ENCODE results near the gene ROR1.

ROR1 gene

DNA sequence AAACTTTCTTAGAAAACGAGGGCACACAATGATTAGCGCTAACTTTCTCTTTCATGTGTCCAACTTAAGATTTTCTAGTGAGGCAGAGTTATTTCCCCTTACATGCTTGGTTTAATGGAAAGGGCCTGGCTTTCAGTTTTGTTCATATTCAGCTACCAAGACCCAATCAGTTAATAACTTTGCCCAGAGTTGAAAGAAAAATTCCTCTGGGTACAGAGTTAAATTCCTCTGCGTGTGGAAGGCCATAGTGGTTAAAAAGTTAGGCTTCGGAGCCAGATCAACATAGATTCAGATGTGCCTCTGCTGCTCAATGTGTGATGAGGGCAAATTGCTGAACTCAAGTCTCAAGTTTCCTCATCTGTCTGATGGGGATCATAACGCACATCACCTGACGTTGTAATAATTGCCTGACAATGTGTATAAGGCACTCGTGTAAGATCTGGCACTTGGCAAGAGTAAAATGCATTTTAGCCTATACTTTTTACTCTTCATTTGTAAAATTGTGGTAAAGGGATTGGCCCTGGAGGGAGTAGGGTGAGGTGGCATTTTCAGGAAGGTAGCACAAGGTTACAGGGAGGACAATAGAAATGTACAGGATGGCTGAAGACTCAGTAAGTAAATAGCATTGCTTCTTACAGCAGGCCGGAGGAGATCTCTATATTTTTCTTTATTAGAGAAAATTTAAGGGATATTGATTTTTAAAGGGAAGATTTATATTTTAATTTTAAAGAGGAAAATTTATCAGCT, 103.4 kb downstream of the ROR1 start:
- H3K4me3 ChIP-seq (ENCODE audit: low read depth, low read length): no peak overlapping the region

GRCh38 chr1:63877816-63878215, 104.0 kb downstream of the ROR1 start:
- no peak overlapping the region for H3K4me3 ChIP-seq (ENCODE audit: low read depth, low read length)

GRCh38 chr1:63878932-63879331, 105.1 kb downstream of the ROR1 start:
- no peak overlapping the region for H3K4me3 ChIP-seq (ENCODE audit: low read depth, low read length)

DNA sequence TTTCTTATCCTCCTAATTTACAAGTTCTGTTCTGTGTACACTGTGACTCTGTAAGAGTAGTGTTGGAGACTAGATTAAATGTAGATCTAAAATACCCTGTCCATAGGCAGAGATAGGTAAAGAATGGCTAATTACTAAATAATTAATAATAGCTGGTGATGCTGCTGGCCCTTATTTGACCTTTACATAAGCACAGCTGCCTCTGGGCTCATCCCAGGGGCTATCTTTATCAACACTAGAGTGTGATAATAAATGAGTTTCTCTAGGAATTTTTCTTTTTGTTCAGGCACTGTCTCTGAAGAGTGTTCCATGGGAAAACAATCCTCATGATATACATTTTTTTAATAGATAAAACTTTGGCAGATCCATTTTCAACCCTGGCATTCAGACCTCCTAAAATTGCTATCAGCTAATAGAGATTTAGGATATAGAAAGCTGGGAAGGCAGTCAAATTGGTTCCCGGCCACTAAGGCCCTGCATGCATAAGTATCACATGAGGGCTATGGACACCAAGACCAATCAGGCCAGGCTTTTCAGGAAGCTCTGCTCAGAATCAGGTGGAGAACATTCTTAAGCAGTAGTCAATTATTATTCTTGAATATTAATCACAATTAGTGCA, 107.2 kb downstream of the ROR1 start:
- no peak overlapping the region for H3K4me3 ChIP-seq (ENCODE audit: low read depth, low read length)

DNA sequence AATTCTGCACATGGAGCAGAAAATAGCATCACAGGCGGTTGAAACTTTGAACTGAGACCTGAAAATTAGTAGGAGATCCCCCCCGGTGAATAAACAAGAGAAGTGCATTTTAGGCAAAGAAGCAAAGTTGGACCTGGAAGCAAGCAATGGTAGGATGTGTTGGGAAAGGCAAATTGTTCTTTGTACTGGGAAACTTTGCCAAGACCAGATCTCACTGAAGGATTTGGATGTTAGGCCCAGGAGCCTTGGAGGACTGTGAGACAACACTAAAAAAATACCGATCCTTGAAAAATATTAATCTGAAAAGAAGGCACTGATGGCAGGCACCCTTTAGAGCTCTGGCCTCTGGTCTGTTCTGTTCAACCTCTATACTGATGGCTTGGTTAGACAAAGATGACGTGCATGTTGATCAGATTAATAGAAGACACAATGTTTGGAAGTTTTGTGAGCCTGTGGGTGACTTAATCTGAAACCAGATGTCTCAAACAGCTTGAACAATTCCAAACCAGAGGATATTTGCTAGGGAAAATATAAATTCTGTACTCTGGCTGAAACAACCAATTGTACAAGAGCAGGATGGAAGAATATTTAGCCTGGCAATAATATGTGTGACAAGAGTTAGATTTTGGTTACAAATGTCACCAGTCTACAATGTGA, 108.4 kb downstream of the ROR1 start:
- H3K4me3 ChIP-seq (ENCODE audit: low read depth, low read length): no peak overlapping the region

DNA sequence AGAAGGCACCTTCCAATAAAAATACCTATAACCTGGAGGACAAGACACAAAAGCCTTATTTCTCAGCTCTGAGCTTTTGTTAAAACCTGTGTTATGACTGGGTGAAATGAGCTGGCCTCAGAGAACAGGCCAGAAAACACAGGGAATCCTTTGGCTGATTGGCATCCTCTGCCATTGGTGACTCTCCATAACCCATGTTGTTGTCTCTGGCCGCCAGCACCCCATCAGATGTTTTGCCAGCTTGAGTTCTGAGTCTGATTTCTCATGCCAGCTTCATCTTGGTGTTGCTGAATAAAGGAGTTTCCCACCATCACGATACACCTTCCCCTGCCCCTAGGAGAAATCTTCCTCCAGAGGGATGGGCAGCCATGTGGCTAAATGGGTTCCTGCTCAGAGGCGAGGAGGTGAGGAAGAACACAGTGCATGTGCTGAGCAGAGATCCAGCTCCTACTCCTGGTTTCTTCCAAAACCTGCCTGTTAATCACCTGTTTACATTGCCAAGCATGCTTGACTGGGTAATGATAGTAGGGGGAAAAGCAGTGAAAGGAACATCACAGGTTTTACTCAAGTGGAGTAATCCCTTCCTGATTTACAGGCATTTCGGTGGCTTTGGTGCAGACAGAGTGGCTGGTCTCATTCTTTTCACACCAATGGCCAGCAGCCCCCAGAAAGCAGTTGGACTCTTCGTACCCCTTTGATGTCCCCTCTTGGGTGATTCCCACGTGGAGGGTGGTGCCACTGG, 109.8 kb downstream of the ROR1 start:
- no peak overlapping the region for H3K4me3 ChIP-seq (ENCODE audit: low read depth, low read length)

DNA sequence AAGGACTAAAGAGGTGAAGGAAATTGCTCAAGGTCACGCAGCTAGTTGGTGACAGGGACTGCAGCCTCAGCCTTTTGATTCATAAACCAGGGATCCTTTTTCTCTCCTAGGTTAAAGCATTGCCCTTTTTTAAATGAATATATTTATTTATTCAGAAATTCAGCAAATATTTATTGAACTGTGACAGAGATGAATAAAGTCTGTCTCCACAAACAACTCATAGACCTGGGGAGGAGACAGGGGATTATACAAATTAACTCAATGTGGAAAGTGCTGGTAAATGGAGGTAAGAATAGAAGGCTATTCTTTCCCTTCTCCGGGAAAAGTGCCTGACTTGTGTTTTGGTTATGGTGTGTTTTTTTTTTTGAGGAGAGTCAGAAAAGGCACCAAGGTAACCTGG, 110.7 kb downstream of the ROR1 start:
- no peak overlapping the region for H3K4me3 ChIP-seq (ENCODE audit: low read depth, low read length)

GRCh38 chr1:63885899-63886298, 112.1 kb downstream of the ROR1 start:
- no peak overlapping the region for H3K4me3 ChIP-seq (ENCODE audit: low read depth, low read length)

- H3K4me3 ChIP-seq (ENCODE audit: low read depth, low read length): no peak overlapping the region
These were observed 112.5 kb downstream of the ROR1 start for GRCh38 chr1:63886340-63886739.

- no peak overlapping the region for H3K4me3 ChIP-seq (ENCODE audit: low read depth, low read length)
These were observed 114.0 kb downstream of the ROR1 start for GRCh38 chr1:63887809-63888208.

DNA sequence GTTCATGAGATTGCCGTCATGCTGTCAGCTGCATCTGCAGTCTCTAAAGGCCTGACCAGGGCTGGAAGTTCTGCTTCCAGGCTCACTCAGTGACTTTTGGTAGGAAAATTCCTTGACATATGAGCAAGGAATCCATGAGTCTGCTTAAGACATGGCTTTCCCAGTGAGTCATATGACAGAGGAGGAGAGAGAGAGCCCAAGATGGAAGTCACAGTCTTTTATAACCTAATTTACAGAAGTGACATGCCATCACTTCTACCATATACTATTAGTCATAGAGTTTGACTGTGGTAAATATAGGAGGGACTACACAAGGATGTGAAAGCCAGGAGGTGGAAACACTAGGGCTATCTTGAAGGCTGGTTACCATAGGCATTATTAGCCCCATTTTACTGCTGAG, 115.2 kb downstream of the ROR1 start:
- H3K4me3 ChIP-seq (ENCODE audit: low read depth, low read length): no peak overlapping the region

DNA sequence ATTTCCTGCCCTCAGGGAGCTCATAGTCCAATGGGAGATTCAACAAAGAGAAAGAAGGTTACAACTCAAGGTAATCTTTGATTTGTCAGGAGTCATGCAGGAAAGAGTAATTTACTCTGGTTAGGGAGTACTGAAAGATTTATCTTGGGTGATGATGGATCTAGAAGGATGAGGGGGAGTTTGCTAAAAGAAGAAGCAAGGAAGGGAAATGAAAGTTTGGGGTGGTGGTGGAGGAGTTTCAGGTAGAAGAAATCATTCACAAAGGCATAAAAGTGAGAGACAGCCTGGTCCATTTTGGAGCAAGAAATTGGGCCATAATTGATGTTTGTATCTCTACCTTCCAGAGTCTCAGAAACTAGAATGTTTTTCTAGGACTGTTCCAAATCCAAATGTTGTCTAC, 116.7 kb downstream of the ROR1 start:
- no peak overlapping the region for H3K4me3 ChIP-seq (ENCODE audit: low read depth, low read length)

DNA sequence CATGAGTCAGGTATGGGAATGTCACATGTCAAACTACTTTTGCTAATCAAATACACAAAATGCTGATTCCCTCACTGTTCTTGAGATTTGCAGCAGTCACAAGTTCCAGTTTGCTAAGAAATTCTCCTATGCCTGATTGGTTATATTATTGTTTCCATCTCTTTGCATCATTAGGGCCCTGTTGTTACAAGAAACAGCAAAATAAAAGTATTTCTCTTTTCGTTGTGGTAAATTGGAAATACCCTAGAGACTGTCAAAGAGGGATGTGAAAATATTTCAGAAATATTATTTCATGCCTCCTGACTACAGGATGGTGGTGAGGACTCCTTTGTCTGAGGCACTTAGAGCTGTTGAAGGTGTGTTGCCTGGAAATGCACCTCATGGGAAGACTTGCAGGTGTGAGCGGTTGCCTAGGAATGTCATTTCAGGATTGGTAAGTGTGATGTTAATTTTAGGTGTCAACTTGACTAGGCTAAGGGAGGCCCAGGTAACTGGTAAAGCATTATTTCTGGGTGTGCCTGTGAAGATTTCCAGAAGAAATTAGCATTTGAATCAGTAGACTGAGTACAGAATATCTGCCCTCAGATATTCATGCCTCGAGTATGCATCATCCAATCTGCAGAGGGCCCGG, 117.4 kb downstream of the ROR1 start:
- no peak overlapping the region for H3K4me3 ChIP-seq (ENCODE audit: low read depth, low read length)

DNA sequence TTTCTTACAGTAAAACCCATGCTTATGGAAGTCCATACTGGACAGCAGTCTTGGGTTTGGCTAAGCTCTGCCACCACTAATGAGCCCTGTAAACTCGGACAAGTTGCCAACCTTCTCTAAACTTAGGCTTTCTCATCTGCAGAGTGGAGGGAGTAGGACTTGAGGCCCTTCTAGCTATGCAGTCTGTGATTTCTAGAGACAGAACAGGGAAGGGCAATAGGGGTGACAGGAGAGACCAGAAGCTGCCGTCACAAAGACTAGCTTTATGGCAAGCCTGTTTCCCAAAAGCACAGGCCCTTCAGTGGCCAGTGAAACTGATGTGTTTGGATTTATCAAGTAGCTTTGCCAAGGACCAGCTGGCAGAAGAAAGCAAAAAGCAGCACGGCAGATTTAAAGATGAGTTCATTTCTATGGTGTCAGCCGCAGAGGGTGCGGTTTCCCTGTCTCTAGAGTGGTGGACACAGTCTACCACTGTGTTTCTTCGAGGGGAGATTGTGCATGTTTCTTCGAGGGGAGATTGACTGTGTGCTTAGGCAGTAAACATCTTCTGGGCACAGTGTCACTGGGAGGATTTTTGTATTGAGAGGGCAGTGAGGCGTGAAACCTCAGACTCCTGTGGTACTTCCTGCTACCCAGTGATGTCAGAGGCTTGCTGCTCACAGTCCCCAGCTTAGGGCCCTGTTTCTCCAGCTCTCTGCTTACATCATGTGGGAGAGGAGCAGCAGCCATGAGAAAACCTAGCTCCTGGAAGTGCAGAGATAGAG, 119.0 kb downstream of the ROR1 start:
- H3K4me3 ChIP-seq (ENCODE audit: low read depth, low read length): no peak overlapping the region

DNA sequence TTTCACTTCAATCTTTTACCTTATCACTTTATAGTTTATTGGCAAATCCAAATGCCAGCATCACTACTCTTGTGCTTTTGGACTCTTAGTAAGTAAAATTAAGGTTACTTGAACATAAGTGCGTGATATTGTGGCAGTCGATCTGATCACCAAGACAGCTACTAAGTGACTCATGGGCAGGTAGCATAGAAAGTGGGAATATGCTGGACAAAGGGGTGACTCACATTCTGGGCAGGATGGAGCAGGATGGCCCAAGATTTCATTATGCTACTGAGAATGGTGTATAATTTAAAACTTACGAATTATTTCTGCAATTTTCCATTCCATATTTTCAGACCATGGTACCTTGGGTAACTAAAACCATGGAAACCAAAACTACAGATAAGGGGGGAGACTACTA, 120.2 kb downstream of the ROR1 start:
- no peak overlapping the region for H3K4me3 ChIP-seq (ENCODE audit: low read depth, low read length)

- no peak overlapping the region for H3K4me3 ChIP-seq (ENCODE audit: low read depth, low read length)
These were observed 120.9 kb downstream of the ROR1 start for GRCh38 chr1:63894627-63895265.

DNA sequence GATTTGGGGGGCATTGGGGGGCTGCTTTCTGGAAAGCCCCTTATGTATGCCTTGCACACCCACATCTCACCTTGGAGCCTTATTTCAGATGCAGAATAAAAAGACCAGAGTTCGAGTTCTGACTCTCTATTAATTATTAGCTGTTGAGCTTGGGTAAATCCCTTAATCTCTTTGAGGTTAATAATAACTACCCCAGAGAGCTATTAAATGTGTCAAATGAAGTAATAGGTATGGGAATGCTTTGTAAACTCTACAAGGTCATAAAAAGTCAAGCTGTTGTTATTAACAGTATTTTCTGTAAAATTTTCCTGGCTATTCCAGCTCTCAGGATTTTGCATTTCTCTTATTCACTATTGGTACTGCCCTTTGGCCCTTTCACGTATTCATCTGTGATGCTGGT, 122.9 kb downstream of the ROR1 start:
- no peak overlapping the region for H3K4me3 ChIP-seq (ENCODE audit: low read depth, low read length)

DNA sequence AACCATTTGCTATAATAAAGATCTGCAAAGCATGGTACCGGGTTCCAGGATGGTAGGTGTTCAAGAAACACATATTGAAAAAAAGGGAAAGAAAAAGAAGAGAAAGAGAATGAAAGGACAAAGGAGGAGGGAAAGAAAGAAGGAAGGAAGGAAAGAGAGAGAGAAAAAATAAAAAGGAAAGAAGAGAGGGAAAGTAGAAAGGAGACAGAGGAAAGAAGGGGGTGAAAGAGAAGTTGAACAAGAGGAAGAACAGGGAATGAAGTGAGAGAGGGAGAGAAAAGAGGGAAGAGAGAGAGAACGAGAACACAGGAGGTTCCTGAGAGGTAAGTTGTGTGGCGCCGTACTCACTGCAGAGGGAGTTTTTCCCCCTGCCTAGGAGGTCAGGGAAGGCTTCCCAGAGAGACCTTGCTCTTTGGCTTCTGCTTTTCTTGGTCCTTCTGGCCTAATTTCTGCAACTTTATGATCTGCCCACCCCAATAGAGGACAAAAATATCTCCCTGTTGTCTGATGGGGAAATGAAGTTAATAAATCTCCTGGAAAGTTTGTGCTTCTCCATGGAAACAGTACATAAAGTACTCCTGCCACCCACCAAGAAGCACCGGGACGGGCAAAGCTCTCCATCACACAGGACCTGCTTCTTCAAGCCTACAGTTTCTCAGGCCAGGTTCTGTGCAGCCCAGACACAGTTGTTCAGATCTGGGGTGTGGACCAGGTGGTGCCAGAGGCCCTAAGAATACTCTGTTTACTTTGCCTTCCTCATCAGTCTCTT, 124.8 kb downstream of the ROR1 start:
- H3K4me3 ChIP-seq (ENCODE audit: low read depth, low read length): no peak overlapping the region

DNA sequence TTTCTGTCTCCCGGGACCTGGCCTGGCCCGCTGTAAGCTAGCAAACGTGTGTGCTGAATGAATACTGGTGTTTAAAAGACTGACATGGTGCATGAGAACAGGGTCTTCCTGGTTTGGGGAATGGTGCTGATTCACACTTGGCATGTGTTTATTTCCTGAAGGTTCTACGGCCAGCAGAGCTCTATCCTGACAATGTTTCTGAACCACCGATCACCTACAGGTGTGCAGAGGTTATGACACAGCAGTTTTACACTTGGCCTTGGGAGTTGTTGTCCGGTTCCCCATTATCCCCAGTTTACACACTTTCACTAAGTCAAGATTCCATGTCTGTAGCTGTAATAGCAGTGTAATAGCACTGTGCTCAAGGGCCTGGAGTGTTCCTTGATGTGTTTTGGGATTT, 127.3 kb downstream of the ROR1 start:
- H3K4me3 ChIP-seq (ENCODE audit: low read depth, low read length): no peak overlapping the region
